Hepatocyte (in vitro differentiated cells): ENCODE measurements around the gene CRACR2A.

Source experiments
- CTCF ChIP-seq: fragments of 200-600 bp; sonication (generic); IDR thresholded peaks from 2 replicates; pipeline ENCODE4 v1.5.1; 2016; ENCODE audit warnings: antibody characterized with exemption, mild to moderate bottlenecking; ENCODE audit not compliant: poor library complexity
- EZH2 ChIP-seq: fragments of 200-600 bp; sonication (generic); IDR thresholded peaks from 2 replicates; pipeline ENCODE4 v1.6.1; 2016; ENCODE audit warnings: antibody characterized with exemption, mild to moderate bottlenecking, borderline replicate concordance
- EZH2phosphoT487 ChIP-seq: fragments of 200-600 bp; sonication (generic); IDR thresholded peaks from one replicate; pipeline ENCODE4 v1.6.1; 2018; ENCODE audit warnings: antibody characterized with exemption, mild to moderate bottlenecking, low read depth, moderate library complexity; ENCODE audit not compliant: unreplicated experiment, severe bottlenecking

GRCh38 chr12:3717283-3717898, 35.5 kb downstream of the CRACR2A start:
- TF ChIP-seq EZH2 (no peak), CTCF (no peak), EZH2phosphoT487 (no peak)
